Measurements from ENCODE around the gene COX7A2L.
"Not testable (repeated sequence)": the region's sequence is repeated elsewhere in the genome, so short reads cannot be mapped to it uniquely, and the experiment has no call there.

The COX7A2L gene

GRCh38 chr2:42337846-42338566, 23.0 kb downstream of the COX7A2L start:
- DNase-seq = no peak

- no peak for DNase-seq
These were observed 23.6 kb downstream of the COX7A2L start for GRCh38 chr2:42337356-42337820.

- no peak for DNase-seq
These were observed 24.6 kb downstream of the COX7A2L start for GRCh38 chr2:42336361-42336965.

- DNase-seq = no peak
These were observed 25.4 kb downstream of the COX7A2L start for GRCh38 chr2:42335514-42336104.

- DNase-seq = not testable (repeated sequence)
These were observed 26.2 kb downstream of the COX7A2L start for GRCh38 chr2:42334865-42335264.

- no peak for DNase-seq
These were observed 26.8 kb downstream of the COX7A2L start for GRCh38 chr2:42334220-42334619.

GRCh38 chr2:42333579-42333978, 27.4 kb downstream of the COX7A2L start:
- DNase-seq = no peak

GRCh38 chr2:42332575-42332974, 28.4 kb downstream of the COX7A2L start:
- no peak for DNase-seq

- no peak for DNase-seq
These were observed 29.3 kb downstream of the COX7A2L start for GRCh38 chr2:42331569-42332284.

- DNase-seq = no peak
These were observed 31.3 kb downstream of the COX7A2L start for GRCh38 chr2:42329736-42330135.

GRCh38 chr2:42328923-42329322, 32.1 kb downstream of the COX7A2L start:
- DNase-seq = no peak

- peak; percentile 25 for DNase-seq
These were observed 32.7 kb downstream of the COX7A2L start for GRCh38 chr2:42328148-42328833.

GRCh38 chr2:42327125-42327524, 33.9 kb downstream of the COX7A2L start:
- no peak for DNase-seq

GRCh38 chr2:42325609-42326008, 35.4 kb downstream of the COX7A2L start:
- no peak for DNase-seq

- no peak for DNase-seq
These were observed 36.1 kb downstream of the COX7A2L start for GRCh38 chr2:42324949-42325348.

GRCh38 chr2:42324244-42324643, 36.8 kb downstream of the COX7A2L start:
- DNase-seq = no peak

- DNase-seq = no peak
These were observed 39.5 kb downstream of the COX7A2L start for GRCh38 chr2:42321452-42322064.

- DNase-seq = no peak
These were observed 41.8 kb downstream of the COX7A2L start for GRCh38 chr2:42319265-42319664.

GRCh38 chr2:42317945-42318344, 43.1 kb downstream of the COX7A2L start:
- no peak for DNase-seq

- no peak for DNase-seq
These were observed 43.5 kb downstream of the COX7A2L start for GRCh38 chr2:42317486-42317885.

- no peak for DNase-seq
These were observed 44.1 kb downstream of the COX7A2L start for GRCh38 chr2:42316910-42317309.

GRCh38 chr2:42315844-42316470, 45.1 kb downstream of the COX7A2L start:
- no peak for DNase-seq

Data from midbrain (tissue), 1 donor.